Astrocyte of the cerebellum (primary cell): ENCODE measurements around the gene MYPN.

ENCODE experiments used
- DNase-seq: peaks from one replicate; pipeline ENCODE4 v3.0.0-alpha.2; 2011; ENCODE audit warnings: low read depth
- H3K4me3 ChIP-seq: 2 replicates; pipeline ENCODE4 v1.5.1; 2011; ENCODE audit warnings: mild to moderate bottlenecking, low read depth, low read length, moderate library complexity
- CTCF ChIP-seq: IDR thresholded peaks from 2 replicates; pipeline ENCODE4 v1.5.1; 2012; ENCODE audit warnings: low read length, low read depth, moderate library complexity, mild to moderate bottlenecking; ENCODE audit errors: missing control alignments
- in situ Hi-C: cut with HindIII; loops from 2 replicates; pipeline ENCODE4 v1.10.0; 2017; ENCODE audit warnings: low sequenced_read_pairs

Gene MYPN

GRCh38 chr10:68088740-68089139 lies 20.5 kb upstream of the MYPN start:
- no peak overlapping the region for H3K4me3 ChIP-seq
- no peak for DNase-seq
- TF ChIP-seq CTCF, result no peak
- in situ Hi-C loops, result no loop called here

GRCh38 chr10:68090586-68090985 lies 18.7 kb upstream of the MYPN start:
- no peak for TF ChIP-seq CTCF
- in situ Hi-C loops, result no loop called here
- no peak for DNase-seq
- no peak overlapping the region for H3K4me3 ChIP-seq

GRCh38 chr10:68092512-68092911 lies 16.8 kb upstream of the MYPN start:
- TF ChIP-seq CTCF, result no peak
- DNase-seq, result no peak
- H3K4me3 ChIP-seq, result no peak overlapping the region
- in situ Hi-C loops, result no loop called here

- no peak for TF ChIP-seq CTCF
- in situ Hi-C loops, result no loop called here
- DNase-seq, result no peak
- H3K4me3 ChIP-seq, result no peak overlapping the region
Observed at GRCh38 chr10:68095153-68095552, 14.1 kb upstream of the MYPN start.

- H3K4me3 ChIP-seq, result no peak overlapping the region
- DNase-seq, result peak; percentile 93
- in situ Hi-C loops, result no loop called here
- no peak for TF ChIP-seq CTCF
Observed at GRCh38 chr10:68096913-68097516, 12.3 kb upstream of the MYPN start.

GRCh38 chr10:68099736-68100135 lies 9.6 kb upstream of the MYPN start:
- TF ChIP-seq CTCF, result no peak
- in situ Hi-C loops, result no loop called here
- no peak overlapping the region for H3K4me3 ChIP-seq
- no peak for DNase-seq
